IPS-NIHi7 (cell line): ENCODE data around the gene KIFC3.
"Not testable (repeated sequence)": the region's sequence is repeated elsewhere in the genome, so short reads cannot be mapped to it uniquely, and the experiment has no call there.

ENCODE experiments used
- DNase-seq: peaks from one replicate; pipeline ENCODE4 v3.0.0; 2012; ENCODE audit warnings: mixed read lengths; ENCODE audit errors: extremely low spot score

Gene KIFC3

DNA sequence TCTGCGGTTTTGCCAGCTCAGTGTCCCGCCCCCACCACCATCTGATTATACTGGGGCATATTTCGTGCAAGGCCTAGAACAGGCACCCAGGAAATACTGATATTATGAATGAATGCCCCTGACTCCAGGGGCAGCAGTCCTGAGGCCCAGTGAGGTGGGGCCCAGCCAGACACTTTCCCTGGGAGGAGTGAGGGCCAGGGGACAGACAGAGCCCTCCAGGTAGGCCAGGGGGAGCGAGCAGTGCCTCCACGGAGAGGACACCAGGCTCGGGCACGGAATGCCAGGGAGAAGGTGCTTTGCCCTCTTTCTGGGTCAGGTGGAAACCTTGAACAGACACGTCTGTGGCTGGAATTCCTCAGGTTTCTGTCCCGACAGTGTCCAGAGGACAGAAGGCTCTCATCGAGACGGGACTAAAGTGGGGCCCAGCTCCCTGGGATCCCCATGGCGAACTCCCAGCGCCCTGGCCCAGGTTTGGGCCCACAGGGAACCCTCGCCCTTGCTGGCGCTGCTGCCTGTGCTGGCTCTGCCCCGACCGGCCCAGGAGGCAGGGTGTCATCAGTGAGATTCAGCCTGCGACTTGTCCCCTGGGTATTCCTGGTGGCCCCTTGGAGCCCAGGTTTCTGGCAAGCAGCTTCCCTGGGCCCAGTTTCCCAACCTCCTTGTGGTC lies 62.4 kb downstream of the KIFC3 start:
- no peak for DNase-seq

GRCh38 chr16:57738844-57739243 lies 63.4 kb downstream of the KIFC3 start:
- no peak for DNase-seq

GRCh38 chr16:57736419-57737351 lies 65.6 kb downstream of the KIFC3 start:
- DNase-seq, result peak; percentile 63

DNA sequence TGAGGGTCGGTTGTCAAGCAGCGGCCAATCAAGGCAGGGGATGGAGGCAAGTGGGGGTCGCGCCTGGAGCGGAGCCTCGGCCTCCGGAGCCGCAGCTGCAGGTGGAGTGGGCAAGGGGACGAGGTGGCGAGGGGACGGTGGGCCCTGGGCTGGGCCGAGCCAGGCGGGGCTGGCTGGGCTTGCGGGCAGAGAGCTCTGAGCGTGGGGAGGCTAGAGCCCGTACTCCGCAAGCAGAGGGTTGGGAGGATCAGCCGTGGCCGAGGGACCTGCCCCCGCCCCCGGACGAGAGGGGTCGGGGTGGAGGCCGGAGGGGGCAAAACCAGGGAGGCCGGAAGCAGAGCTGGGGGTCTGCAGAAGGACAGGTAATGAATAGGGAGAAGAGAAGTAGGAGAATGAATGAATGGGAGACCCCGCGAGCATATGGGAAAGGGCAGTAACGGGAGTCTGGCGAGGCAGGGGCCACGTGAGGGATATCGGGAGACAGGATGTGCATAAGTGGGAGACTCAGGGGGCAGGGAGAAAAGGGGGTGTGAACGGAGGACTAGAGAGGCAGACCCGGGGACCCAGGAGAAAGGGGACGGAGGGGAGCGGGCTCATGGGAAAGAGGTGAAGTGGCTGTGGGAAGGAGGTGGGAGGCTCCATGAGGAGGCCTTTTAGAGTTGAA lies 66.4 kb downstream of the KIFC3 start, which contains the start of gene KATNB1:
Gene KATNB1, plus strand, starts transcription at position 16 of the 664 bp plus-strand sequence. CDS start 1,474 bp downstream, outside the sequence.
- no peak for DNase-seq

DNA sequence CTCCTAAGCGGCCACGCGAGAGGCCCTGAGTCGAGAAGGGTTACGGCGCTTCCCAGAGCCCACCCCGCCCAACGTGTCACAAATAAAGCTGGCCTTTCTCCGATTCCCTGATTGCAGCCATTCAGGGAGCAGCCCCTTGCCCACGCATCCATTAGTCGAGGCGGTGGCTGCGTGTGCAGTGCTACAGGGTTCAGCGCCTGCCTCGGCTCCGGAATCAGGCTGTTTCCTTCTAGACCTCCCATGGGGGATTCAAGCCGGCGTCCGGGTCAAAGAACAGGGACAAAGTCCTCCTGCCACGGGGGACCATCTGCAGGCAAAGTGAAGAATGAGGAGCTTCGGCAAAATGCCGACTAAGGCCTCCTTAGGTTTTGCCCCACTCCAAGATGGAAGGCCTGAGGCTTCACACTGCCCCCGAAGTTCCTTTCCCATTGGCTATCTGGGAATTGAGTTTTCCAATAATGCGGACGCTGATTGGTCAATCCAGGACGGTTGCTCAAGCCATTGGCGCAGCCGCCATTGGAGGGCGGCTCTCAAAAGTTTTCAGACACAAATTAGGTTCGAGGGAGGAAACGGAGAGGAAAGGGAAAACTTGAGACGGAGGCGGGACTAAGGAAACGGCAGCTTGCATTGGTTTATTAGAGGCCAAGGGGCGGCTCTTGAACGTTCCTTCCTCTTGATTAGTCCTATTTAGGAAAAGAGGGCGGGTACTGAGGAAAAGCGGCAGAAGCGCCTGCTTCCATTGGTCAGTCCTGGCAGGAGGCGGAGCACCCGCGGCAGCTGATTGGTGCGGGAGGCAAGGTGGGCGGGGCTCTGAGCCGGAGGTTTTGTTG lies 67.2 kb downstream of the KIFC3 start:
- DNase-seq, result peak; percentile 98

DNA sequence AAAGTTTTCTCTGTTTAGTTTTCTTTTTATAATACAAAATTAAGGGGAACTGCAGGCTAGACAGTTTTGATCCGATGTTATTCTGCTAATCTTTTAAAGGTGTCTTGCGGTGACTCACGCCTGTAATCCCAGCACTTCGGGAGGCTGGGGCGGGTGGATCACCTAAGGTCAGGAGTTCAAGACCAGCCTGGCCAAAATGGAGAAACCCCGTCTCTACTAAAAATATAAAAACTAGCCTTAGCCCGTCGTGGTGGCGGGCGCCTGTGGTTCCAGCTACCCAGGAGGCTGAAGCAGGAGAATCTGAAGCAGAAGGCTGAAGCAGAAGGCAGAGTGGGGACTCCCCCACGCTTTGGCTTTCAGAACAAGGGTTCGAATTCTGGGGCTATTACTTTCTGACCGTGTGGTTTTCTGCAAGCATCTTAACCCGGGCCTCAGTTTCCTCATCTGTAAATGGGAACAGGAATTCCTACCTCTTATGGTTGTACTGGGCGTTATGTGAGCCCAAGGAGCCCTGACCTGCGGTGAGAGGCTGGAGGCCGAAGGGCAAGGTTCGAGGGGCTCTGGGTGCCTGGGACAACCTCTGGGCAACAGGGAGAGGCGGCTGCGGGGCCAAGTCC lies 67.9 kb downstream of the KIFC3 start:
- no peak for DNase-seq

DNA sequence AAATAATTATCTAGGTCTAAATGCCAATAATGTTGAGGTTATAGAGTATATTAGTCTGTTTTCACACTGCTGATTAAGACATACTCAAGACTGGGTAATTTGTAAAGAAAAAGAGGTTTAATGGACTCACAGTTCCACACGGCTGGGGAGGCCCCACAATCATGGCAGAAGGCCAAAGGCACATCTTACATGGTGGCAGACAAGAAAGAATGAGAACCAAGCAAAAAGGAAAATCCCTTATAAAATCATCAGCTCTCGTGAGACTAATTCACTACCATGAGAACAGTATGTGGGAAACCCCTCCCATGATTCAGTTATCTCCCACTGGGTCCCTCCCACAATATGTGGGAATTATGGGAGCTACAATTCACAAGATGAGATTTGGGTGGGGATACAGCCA lies 69.6 kb downstream of the KIFC3 start:
- DNase-seq, result no peak

DNA sequence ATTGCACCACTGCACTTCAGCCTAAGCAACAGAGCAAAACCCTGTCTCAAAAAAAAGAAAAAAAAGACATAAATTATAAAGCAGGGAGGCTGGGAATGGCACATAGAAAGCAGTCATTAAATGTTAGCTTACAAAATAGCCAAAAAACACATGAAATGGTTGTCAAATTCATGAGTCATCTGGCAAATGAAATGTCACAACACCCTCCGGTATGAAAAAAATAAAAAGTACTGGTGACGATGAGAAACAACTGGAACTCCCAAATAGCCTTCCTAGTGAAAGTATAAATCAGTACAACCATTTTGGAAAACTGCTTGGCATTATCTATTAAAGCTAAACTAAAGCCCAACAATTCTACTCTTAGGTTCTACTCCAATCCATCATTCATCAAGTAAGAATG lies 70.3 kb downstream of the KIFC3 start:
- DNase-seq, result no peak

DNA sequence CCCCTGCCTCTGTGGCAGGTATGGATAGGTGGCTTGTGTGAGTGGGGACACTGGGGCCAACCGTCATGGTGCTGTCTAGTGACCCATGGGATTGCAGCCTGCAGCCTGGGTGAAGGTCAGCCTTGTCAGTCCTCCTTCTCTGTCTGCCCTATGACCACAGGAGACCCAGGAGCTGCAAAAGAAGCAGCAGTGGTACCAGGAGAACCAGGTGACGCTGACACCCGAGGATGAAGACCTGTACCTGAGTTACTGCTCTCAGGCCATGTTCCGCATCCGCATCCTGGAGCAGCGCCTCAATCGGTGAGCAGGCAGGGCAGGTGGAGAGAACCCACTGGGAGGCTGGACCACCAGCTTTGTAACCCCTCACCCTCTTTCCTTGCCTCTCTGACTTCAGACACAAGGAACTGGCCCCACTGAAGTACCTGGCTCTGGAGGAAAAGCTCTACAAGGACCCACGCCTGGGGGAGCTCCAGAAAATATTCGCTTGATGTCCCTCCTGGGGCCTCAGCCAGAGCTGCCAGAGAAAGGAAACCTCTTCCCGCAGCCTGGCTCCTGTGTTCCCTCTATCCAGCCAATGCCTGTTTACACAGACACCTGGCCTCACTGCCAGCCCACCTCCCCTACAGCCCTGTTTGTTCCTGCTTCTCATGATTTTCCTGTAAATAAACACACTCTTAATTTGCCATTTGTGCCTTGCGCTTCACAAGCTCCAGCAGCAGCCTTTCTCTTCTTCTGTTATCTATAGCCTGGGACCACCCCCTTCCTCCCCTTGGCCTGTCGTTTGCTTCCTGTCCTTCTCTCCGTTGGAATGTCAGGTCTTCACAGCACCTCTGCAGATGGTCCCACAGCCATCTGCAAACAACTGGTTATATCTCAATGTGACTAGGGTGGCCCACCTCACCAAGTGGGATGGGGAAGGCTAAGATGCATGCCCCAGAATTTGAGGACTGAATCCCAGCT lies 71.2 kb downstream of the KIFC3 start:
- DNase-seq, result no peak

DNA sequence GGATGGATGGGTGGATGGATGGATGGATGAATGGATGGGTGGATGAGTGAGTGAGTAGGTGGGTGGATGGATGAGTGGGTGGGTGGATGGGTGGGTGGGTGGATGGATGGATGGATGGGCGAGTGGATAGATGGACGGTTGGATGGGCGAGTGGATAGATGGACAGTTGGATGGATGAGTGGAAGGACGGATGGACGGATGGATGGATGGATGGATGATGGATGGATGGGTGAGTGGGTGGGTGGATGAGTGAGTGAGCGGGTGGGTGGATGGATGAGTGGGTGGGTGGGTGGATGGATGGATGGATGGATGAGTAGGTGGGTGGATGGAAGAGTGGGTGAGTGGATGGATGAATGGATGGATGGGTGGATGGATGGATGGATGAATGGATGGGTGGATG lies 72.4 kb downstream of the KIFC3 start:
- not testable (repeated sequence) for DNase-seq

GRCh38 chr16:57729182-57729484 lies 73.2 kb downstream of the KIFC3 start:
- no peak for DNase-seq

DNA sequence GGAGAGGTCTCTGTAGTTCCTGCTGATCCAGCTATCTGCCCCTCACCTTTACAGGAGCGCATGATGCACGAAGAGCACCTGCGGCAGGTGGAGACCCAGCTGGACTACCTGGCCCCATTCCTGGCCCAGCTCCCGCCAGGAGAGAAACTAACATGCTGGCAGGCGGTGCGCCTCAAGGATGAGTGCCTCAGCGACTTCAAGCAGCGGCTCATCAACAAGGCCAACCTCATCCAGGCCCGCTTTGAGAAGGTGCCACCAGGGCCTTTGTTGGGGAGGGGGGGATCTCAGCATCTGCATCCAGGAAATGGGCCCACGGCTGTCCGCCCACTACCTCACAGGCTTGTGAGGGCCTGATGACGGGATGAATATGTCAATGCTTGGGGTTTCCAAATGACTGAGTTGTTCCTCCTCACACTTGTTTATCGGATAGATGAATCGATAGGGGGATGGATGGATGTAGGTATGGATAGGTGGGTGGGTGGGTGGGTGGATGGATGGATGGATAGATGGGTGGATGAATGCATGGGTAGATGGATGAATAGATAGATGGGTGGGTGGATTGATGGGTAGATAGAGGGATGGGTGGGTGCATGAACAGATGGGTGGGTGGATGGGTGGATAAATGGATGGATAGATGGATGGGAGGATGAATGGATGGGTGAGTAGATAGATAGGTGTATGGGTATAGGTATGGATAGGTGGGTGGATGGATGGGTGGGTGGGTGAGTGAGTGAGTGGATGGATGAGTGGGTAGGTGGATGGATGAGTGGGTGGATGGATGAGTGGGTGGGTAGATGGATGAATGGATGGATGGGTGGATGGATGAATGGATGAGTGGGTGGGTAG lies 73.7 kb downstream of the KIFC3 start:
- DNase-seq, result no peak

DNA sequence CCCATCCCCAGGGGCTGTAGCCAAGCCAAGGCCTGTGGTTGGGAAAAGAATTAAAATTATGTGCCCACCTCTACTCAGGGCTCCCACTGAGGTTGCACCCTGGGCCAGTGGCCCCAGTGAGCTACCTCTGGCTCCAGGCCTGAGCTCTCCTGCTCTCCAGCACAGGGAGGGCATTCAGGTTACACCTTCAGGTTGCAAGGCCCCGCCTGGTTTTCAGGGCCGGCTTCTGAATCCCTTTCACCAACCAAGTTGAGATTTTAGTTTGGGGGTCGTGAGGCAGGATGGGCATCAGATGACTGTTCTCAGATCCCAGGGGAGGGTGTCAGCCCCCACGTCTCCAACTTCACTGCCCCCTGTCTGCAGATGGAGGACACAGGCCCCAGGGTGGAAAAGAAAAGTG lies 74.7 kb downstream of the KIFC3 start:
- DNase-seq, result no peak

- DNase-seq, result no peak
Measured at GRCh38 chr16:57726433-57726947, 75.8 kb downstream of the KIFC3 start.

GRCh38 chr16:57725976-57726375 lies 76.3 kb downstream of the KIFC3 start:
- no peak for DNase-seq

- DNase-seq, result no peak
Measured at GRCh38 chr16:57725554-57725953, 76.7 kb downstream of the KIFC3 start.

DNA sequence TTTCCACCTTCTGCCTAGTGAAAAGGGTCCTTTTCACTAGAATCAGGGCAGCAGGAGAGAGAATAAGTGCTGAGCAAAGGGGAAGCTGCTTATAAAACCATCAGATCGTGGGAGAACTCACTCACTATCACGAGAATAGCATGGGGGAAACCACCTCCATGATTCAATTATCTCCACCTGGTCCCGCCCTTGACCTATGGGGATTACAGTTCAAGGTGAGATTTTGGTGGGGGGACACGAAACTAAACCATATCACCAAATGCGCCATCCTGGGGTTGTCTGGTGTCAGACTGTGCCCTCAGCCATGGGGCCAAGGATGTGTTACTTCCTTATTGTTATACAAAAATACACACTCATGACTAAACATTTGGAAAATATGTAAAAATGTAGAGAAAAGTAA lies 77.1 kb downstream of the KIFC3 start:
- no peak for DNase-seq

GRCh38 chr16:57724531-57724930 lies 77.8 kb downstream of the KIFC3 start:
- no peak for DNase-seq

DNA sequence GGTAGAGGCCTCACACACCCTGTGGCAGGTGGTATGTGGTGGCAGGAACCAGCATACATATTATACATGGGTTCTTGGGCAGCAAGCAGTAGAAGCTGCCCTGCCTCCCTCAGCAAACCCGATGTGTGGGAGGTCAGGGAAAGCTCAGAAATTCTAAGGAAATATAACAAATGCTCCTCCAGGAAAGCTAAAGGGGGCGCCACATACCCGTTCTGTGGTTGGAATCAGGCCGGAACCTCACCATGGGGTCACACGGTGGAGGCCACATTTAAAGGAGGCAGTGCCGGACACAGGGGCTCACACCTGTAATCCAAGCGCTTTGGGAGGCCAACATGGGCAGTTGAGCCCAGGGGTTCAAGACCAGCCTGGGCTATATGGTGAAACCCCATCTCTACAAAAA lies 79.1 kb downstream of the KIFC3 start:
- peak; percentile 66 for DNase-seq
